Stimulated activated CD4-positive, alpha-beta T cell treated with anti-CD3 and anti-CD28 coated beads, Interleukin-15, amount 100 ng/mL, for 1 hour (primary cell): ENCODE measurements around the gene WBP2.
A peak's percentile ranks its signal among the peaks of the same experiment; 100 is the strongest.

Experiments used
- DNase-seq, 2 donors: peaks; one replicate each; pipeline ENCODE4 v3.0.0-alpha.2; 2020; ENCODE audit warnings: low read depth in 1 of 2, low spot score in 1 of 2

The WBP2 gene

DNA sequence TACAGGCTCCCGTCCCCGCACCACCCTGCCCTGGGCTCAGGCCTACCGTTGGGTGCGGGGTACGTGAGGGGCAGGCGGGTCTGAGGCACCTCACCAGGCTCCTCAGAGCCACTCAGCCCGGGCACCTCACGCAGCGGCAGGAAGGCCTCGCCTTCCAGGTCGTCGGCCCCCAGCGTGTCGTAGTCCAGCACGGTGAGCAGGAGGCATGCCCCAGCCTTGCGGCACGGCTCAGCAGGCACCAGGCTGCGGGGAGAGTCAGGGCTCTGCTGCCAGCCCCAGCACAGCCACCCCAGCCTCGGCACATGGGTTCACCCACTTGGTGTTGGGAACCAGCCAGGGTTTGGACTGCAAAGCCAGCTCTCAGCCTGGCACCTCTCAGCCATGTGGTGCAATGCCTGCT lies 26.4 kb downstream of the WBP2 start:
- DNase-seq: no peak

DNA sequence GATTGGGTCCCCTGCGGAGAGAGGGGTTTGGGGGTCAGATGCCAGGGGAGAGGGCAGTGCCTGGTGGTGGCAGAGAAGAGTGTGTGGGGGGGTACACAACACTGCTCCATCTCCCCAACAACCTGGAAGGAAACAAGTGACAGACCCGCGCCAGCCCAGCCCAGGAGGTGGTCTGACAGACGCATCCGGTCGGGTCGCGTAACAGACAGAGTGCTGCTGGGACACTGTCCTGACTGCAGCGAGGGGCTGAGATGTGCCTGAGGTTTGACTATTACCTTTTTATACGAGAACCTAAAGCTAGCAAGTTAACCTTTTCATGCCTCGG lies 27.1 kb downstream of the WBP2 start:
- DNase-seq: no peak

DNA sequence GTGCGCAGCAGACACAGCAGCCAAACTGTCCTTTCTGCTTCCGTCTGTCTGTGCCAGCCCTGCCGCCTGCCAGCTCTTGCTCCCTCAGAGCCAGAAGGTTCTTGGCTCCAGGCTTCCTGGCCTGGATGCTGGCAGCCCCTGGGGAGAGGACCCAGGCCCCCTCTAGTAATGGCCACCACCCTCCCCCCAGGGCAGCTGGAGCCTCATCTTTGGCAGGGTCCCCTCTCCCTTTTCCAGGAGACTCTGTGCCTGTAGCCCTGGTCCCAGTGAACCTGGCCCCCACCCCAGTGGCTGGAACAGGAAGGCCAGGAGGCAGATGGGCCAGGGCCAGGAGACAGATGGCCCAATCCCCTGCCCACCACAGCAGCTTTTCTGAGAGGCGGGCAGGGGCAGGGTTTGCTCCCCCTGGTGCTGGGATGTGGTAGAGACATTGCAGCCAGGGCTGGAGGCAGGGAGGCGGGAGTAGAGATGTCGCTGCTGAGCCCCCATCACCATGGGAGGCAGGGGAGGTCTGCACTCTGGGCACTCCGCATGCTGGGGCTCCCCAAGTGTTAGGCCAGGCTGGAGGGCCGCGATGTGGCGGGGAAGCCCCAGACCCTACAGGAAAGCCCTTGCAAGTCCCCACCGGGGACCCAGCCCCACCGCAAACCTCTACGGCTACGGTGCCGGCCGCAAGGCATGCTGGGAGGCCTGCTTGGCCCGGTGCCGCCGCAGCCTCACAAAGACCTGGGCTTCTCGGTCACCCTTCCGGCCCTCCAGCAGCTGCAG lies 27.6 kb downstream of the WBP2 start:
- peak in 1 of 2 donors; percentile 53 for DNase-seq

DNA sequence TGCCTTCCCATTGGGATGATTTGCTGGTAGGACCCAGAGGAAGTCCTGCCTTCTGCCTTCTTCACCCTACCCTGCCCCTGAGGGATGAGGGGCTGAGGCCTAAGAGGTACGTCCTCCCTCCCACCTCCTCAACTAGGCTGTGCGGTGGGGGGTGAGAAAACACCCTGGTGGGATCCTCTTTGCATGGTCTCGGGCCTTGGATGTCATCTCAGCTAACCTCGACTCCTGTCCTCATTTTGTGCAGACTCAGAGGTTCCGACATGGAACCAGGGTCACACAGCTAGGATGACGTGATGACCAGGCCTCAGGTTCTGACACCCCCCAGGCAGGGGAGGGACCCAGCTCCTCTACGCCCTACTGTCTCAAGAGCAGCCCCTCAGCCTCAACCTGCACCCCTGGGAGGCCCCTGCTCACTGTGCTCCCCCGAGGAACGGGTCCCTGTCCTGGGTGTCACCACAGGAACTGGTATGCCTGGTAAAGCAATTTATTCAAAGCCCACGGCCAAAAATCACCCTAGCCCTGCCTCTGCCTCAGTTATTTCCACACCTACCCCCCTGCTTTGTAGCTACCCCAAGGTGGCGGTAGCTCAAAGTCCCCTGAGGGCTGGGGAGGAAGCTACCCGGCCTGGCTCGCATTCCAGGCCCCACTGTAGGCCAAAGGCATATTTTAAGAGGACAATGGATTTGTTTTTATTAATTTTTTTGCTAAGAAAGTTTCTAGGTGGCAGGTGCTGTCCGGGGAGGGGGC lies 28.4 kb downstream of the WBP2 start:
- no peak for DNase-seq

DNA sequence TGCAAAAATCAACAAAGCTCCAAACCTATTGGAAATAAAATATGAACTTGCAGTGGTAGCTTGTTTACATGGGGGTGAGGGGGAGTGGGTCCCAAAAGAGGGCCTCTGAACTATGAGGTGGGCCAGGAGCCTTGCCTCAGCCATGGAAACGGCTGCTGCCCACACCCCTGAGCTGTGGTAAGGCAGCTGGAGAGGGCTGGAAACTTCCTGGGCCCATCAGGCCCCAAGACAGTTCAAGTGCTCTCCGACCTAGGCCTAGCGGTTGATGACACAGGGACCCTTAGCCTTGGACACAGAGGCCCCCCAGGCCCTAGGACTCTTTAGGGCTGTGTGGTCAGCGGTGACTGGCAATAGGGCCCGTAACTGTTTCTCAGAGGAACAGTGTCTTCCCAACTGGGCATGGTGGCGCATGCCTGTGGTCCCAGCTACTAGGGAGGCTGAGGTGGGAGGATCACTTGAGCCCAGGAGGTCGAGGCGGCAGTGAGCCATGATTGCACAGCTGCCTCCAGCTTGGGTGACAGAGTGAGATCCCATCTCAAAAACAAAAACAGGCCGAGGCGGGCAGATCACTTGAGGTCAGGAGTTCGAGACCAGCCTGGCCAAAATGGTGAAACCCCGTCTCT lies 29.3 kb downstream of the WBP2 start:
- no peak for DNase-seq

DNA sequence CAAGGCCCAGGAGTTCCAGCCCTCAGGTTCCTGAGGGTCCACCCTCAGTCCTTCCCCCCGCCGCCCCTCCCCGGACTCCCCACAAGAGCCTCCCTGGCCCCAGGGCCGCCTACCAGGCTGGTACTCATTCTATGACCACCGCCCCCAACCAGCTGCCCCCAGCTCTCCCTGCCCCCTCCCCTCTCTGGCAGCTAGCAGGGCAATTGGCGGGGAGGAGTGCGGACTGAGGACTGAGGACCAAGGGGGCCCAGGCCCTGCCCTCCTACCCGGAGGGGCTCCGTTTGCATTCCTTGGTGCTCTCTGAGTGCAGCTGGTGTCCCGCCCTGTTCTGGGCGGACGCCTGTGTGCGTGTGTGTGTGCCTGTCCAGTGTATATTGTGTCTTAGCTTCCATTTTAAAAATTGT lies 30.0 kb downstream of the WBP2 start:
- DNase-seq: no peak

DNA sequence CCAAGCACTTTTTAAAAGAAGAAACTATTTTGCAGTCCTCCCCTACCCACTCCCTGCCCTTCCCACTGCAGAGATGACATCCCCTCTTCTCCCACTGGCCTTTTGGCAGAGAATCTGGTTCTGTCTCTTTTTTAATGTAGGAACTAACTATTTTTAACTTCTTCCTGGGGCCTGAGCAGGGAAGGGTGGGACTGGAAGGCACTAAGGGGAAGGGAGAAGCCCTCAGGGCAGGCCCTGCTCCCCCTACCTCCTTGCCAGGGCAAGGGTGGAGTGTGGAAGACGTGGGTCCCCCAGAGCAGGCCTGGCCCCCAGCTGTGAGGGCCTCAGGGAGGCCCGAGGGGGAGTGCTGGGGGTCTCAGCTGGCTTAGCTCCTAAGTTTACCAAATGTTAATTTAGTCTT lies 30.5 kb downstream of the WBP2 start:
- DNase-seq: no peak

DNA sequence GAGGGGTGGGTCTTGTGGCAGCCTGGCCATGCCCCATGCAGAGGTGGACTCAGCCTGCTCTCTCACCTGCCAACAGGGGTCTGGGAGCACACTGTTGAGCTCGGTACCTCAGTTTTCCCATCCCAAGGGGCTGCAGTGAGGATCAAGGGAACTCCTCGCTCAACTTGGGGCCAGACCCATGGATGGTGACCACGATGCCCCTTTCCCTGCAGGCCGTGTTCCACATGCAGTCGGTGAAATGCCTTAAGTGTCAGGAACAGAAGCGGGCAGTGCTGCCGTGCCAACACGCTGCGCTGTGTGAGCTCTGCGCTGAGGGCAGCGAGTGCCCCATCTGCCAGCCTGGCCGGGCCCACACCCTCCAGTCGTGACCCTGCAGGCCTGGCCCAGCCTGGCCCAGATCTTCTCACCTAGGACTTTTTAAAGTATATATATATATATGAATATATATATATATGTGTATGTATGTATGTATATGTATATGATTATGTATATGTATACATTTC lies 31.0 kb downstream of the WBP2 start:
- DNase-seq: no peak

DNA sequence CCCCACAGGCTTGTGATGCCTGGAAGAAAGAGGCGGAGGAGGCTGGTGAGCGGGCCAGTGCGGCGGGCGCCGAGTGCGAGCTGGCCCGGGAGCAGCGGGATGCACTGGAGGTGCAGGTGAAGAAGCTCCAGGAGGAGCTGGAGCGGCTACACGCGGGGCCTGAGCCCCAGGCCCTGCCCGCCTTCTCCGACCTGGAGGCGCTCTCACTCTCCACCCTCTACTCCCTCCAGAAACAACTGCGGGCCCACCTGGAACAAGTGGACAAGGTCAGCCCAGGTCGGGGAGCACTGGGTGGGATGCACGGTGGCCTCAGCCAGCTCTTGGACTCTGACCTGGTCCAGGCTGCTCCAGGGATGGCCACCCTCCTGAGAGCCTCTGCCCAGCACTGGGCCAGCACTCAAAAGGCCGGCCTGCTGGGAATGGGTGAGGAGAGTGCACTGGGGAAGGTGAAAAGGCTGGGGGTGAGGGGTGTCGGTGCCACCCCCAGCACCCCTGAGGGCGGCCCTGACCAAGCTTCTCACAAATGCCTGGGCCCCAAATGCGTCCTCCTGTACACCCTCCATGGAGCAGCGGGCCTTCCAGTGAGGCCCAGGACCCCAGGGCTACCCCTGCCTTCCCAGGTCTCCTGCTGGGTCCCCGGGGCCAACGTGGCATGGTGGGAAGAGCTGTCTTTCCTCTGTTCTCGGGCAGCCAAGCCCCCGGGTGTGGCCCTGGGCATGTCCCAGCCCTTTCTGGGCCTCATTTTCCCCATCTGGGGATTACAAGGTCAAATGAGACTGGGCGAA lies 31.7 kb downstream of the WBP2 start:
- DNase-seq: no peak

DNA sequence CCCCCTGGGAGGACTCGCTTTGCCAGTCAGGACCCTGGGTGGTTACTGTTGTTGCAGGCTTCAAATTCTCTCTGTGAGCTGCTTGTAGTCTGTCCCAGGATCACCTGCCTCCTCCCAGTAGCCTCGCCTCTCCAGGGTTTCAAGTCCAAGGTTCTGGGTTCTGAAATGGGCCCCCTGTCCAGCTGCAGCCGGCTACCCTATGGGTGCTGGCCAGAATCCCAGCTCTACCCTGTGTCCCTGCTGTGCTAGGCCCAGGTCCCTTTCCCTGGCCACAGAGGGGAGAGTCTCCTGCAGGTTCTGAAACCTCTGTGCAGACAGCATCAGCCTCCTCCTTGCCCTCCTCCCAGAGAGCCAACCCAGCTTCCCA lies 32.4 kb downstream of the WBP2 start:
- no peak for DNase-seq

DNA sequence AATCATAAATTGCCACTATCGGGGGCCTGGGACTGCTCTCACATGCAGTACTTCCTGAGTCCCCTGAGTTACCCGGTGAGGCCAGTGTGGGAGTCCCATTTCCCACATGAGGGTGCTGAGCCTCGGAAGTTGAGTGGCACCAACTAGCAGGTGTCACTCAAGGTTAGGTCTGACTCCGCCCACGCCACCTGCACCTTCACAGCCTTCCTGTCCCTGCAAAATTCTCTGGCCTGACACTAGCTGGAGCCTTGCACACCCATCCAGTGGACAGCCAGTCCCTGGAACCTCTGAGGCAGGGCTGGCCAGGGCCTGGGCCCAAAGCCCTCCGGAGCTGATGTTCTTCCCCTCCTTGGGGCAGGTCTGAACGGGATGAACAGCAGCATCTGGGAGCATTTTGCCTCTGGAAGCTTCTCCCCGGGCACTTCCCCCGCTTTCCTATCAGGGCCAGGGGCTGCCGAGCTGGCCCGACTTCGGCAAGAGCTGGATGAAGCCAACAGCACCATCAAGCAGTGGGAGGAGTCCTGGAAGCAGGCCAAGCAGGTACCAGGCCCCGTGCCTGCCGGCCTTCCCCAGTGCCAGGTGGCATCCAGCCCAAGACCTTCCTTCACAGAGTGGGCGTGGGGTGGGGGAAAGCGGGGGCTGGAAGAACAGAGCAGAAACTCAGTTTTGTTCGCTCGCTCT lies 32.9 kb downstream of the WBP2 start:
- DNase-seq: no peak

DNA sequence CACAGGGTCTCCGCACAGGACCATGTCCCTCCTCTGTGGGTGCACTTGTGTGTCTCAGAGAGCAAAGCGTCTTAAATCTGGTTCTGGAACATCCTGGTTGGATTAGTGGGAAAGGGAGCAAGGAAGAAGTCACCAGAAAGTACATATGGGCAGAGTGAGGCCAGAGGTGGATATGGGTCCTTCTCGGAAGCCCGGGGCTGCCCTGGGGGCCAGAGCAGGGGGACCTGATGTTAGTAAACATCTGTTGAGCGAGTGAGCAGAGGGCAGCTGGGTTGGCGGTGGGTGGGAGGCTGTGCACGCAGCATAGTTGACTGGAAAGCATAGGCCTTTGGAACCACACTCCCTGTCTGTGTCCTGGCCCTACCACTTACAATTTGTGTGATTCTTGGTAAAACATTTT lies 33.6 kb downstream of the WBP2 start:
- DNase-seq: no peak

DNA sequence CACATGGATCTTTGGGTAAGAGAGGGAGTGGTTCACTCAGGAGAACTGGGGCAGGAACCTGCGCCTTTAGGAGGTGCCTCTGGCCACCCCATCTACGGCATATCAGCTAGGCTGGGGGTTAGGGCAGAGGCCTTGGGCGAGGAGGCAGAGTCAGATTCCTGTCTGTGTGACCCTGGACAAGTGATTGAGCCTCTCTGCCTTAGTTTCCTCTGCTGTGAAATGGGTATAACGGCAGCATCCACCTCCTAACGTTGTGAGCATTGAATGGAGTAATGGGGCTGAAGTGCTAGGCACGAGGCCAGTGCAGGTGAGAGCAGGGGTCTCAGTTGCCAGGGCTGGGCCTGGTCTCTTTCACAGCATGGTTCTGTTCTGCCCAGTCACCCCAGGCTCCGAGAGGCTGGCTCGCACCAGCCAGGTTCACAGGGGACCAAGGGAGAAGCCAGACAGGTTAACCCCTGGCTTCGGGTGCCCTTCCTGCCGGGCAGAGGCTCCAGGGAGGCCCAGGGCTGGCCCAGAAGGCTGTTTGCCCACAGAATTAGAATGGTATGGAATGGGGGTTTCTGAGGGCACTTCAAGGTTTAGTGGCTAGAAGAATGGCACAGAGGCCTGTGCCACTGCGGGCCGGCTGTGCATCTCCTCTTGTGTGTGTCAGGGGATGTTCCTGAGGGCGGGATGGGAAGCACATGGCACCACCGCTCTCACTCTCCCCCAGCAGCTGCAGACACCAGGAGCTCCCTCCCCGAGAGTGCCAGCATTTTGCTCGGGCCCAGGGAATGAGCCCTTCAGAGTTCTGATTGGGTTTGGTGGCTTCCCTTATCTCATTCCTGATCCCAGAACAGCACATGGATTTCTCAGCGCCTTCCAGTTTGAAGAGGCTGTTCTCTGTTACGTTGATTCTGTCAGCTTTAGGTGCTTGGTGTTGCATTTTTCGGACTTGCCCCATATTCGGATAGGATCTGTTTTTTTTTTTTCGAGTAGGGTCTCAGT lies 34.7 kb downstream of the WBP2 start:
- DNase-seq: no peak

DNA sequence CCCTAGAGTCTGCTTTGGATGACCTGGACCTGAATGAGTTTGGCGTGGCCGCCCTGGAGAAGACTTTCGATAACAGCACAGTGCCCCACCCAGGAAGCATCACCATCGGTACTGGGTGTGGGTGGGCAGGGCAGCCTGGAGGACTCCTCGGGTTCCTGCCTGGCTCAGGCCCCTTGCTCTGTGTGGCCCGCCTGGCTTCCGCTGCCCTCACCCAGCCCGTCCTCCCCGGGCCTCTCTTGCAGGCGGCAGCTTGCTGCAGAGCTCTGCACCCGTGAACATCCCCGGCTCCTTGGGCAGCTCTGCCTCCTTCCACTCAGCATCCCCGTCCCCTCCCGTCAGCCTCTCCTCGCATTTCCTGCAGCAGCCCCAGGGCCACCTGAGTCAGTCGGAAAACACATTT lies 35.5 kb downstream of the WBP2 start:
- DNase-seq: no peak

DNA sequence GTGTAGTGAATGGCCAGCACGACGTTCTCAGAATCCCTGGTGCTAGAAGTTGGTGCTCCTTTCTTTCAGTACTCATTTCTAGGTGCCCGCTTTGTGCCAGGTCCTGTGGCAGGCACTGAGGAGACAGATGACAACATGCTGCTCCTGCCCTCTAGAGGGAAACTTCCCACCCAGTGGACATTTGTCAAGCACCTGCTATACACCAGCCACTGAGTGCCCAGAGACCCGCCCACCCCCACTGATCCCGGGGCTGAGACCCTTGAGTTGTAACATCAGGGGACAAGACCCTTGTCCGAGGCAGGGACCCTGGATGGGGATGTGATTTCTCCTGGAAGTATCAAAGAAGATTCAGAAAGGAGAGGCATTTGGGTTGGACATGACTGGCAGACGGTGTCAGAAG lies 36.0 kb downstream of the WBP2 start:
- DNase-seq: no peak

DNA sequence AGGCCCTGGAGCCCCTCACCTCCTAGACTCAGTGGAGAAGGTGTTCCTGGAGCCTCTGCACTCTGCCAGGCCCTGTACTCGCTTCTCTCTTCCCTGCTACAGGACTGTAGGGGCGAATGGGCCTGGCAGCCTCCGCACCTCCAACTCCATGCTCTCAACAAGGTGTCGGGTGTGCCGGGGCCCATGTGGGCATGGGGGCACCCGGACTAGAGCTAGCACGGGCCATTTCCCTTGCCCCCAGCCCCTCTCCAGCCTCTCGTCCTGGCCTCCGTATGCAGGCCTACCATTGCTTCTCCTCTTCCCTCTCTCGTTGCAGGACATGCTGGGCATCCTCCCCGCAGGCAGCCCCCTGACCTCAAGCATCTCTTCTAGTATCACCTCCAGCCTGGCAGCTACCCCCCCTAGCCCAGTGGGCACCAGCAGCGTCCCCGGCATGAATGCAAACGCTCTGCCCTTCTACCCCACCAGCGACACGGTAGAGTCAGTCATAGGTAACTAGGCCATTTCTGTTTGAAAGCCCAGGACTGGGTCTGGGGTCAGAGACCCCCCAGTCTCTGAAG lies 36.7 kb downstream of the WBP2 start:
- DNase-seq: no peak

DNA sequence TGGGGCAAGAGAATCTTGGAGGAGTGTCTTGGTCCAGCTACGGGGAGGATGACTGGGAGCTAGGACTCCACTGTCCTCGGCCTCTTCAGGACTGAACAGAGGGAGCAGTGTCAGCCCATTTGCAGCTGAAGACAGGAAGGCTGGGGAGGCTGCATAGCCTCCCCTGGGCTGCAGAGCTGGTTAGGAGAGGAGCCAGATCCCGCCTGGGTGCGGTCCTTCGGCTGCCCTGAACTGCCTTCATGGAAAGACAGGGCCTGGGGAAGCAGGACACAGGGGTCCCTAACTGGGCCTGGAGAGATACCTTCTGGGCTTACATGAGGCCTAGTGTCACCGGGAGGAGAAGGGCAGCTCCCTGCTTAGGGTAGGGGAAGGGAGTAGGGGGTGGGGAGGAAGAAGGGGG lies 37.6 kb downstream of the WBP2 start:
- DNase-seq: no peak

DNA sequence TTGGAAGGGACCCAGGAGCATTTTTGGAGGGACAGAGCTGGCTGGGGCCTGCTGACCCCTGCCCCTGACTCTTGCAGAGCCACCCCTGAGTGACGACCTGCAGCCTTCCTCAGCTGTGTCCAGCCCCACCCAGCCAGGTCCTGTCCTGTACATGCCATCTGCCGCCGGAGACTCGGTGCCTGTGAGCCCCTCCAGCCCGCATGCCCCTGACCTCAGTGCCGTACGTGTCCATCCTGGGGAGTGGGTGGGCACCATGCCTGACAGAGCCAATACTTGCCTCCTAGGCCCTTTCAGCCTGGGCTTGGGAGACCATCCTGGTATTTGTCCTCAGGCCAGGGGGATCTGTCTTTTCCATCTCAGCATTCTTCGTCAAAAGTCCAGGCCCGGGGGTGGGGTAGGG lies 38.4 kb downstream of the WBP2 start:
- no peak for DNase-seq

DNA sequence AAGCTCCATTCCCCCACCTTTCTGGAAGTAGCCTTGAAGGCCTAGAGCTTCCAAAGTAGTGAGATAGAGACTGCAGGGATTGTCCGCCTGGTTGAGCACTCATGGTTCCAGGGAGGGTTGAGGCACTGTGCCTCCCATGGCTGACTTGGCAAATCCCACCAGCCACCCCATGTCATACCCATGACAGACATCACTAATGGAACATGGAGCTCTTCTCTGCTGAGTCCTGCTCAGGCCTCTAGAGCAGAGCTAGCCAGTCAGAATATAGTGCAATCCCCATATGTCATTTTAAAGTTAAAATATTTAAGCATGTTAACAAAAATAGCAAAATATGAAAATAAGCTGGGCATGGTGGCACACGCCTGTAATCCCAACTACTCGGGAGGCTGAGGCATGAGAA lies 39.7 kb downstream of the WBP2 start:
- no peak for DNase-seq
